GM18526 (cell line): ENCODE data around the gene SPEM2.

Source experiments
- POLR2A ChIP-seq: IDR thresholded peaks from 3 replicates; pipeline ENCODE4 v1.6.1; 2011; ENCODE audit not compliant: insufficient read length; ENCODE audit errors: extremely low read depth

The SPEM2 gene

GRCh38 chr17:7394452-7395191, 30.8 kb upstream of the SPEM2 start, which contains the start of gene PLSCR3:
Gene PLSCR3 (minus strand): TSS chr17:7394525. CDS start chr17:7394110, 415 bp downstream.
- TF ChIP-seq POLR2A, result peak; percentile 71

GRCh38 chr17:7396147-7396546, 29.3 kb upstream of the SPEM2 start:
- TF ChIP-seq POLR2A, result no peak

GRCh38 chr17:7398612-7399011, 26.8 kb upstream of the SPEM2 start:
- no peak for TF ChIP-seq POLR2A

- no peak for TF ChIP-seq POLR2A
These were observed 22.2 kb upstream of the SPEM2 start for GRCh38 chr17:7403043-7403726.

GRCh38 chr17:7403727-7403976, 21.8 kb upstream of the SPEM2 start:
- TF ChIP-seq POLR2A, result no peak

- peak; percentile 95 for TF ChIP-seq POLR2A
These were observed 21.3 kb upstream of the SPEM2 start, which contains the start of gene TMEM256 for GRCh38 chr17:7403977-7404736. Gene TMEM256 (minus strand): TSS chr17:7404097. CDS start chr17:7404084, 13 bp downstream.

GRCh38 chr17:7404737-7405349, 20.6 kb upstream of the SPEM2 start:
- no peak for TF ChIP-seq POLR2A

- no peak for TF ChIP-seq POLR2A
These were observed 19.8 kb upstream of the SPEM2 start for GRCh38 chr17:7405350-7406234.

GRCh38 chr17:7406235-7406825, 19.1 kb upstream of the SPEM2 start:
- no peak for TF ChIP-seq POLR2A

GRCh38 chr17:7407082-7407481, 18.3 kb upstream of the SPEM2 start:
- no peak for TF ChIP-seq POLR2A

GRCh38 chr17:7407485-7408251, 17.7 kb upstream of the SPEM2 start, which contains the start of gene NLGN2:
Gene NLGN2 (plus strand): TSS chr17:7407845. CDS start chr17:7408256, 411 bp downstream.
- TF ChIP-seq POLR2A, result no peak

- no peak for TF ChIP-seq POLR2A
These were observed 17.1 kb upstream of the SPEM2 start for GRCh38 chr17:7408252-7408727.

- no peak for TF ChIP-seq POLR2A
These were observed 16.6 kb upstream of the SPEM2 start for GRCh38 chr17:7408863-7409262.
